Thyroid gland (tissue), 4 donors: ENCODE data around the gene IQSEC2. TPM values are rescaled to one million over a fixed set of nuclear protein-coding genes. Genes with fewer than 3 reads are reported as not detected.
A peak's percentile ranks its signal among the peaks of the same experiment; 100 is the strongest.

Experiments used
- DNase-seq, 2 donors: peaks; one replicate each; pipeline ENCODE4 v3.0.0-alpha.2; 2019
- H3K27ac ChIP-seq, 3 donors: fragments of 200-600 bp; sonication (generic); 1 replicate in 2 of 3; 2 replicates in 1 of 3; pipeline ENCODE4 v1.5.1; 2016 to 2019; ENCODE audit warnings: mild to moderate bottlenecking in 1 of 3, moderate library complexity in 1 of 3
- H3K27me3 ChIP-seq: fragments of 200-600 bp; sonication (generic); one replicate; pipeline ENCODE4 v1.5.1; 2019
- H3K36me3 ChIP-seq, 2 donors: fragments of 200-600 bp; sonication (generic); one replicate each; pipeline ENCODE4 v1.5.1; 2016 to 2019
- H3K4me1 ChIP-seq, 2 donors: fragments of 200-600 bp; sonication (generic); one replicate each; pipeline ENCODE4 v1.5.1; 2017 to 2019
- H3K4me3 ChIP-seq, 3 donors: fragments of 200-600 bp; sonication (generic); replicated peaks in 1 of 3; 1 replicate in 2 of 3; 2 replicates in 1 of 3; pipeline ENCODE4 v1.5.1; 2016; ENCODE audit warnings: mild to moderate bottlenecking in 1 of 3
- H3K9me3 ChIP-seq: fragments of 200-600 bp; sonication (generic); one replicate; pipeline ENCODE4 v1.5.1; 2017
- CTCF ChIP-seq, 6 experiments: fragments of 200-600 bp in 3 of 6; fragments of 450-650 bp in 3 of 6; sonication (generic) in 3 of 6; IDR thresholded peaks; one replicate each; pipeline ENCODE4 v1.5.1; 2016 to 2019; ENCODE audit warnings: antibody characterized with exemption in 6 of 6, mild to moderate bottlenecking in 2 of 6, inconsistent platforms in 1 of 6, moderate library complexity in 1 of 6
- POLR2A ChIP-seq, 2 donors: fragments of 450-650 bp; IDR thresholded peaks; one replicate each; pipeline ENCODE4 v1.6.1; 2017; ENCODE audit warnings: antibody characterized with exemption in 2 of 2, mild to moderate bottlenecking in 2 of 2, moderate library complexity in 1 of 2
- WGBS, 2 donors: methylation state at CpG; one replicate each; pipeline ENCODE4 v1.1.5; 2017; 5-methylcytosine and 5-hydroxymethylcytosine counted together
- intact Hi-C: fragments of 100-400 bp; cut with DNase I; formaldehyde crosslinking; loops from one replicate; pipeline ENCODE4 v1.15.1; 2023
- total RNA-seq, 4 donors: library from RNA; depleted of rRNA; stranded (reverse); fragments of >200 nt; gene quantifications; one replicate each; pipeline ENCODE4 v1.2.3, GENCODE V29; 2016

The IQSEC2 gene
- total RNA-seq, 4 donors from 2014 or later: 14.1 to 23.7 (median 17.2) TPM

DNA sequence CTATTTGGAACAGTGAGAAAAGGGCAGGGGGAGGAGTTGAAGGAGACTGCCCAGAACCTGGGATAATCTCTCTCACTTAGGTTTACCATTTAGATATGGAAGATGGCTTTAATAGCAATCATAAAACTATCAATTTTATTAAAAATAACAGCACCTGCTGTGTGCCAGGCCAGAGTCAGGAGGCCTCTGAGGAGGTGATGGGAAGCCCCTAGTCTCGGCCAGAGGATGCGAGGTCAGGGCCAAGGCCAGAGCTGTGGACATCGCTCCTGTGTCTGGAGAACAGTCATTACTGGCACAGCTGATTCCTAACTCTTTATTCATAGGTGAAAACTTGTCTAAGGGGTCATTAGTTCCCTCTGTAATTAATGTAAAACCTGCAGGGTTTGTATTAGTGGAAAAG lies 4.2 kb upstream of the IQSEC2 start:
- peaks cover 6 to 23% of the 10 kb centered on the region in 2 donors for H3K4me1 ChIP-seq
- intact Hi-C loops: no loop called here
- no peak overlapping the region for H3K4me3 ChIP-seq
- no peak for DNase-seq
- no peak overlapping the region for H3K27ac ChIP-seq
- 91 to 96% methylated on average over 3 of the region's 3 CpGs for WGBS, 2 donors
- TF ChIP-seq POLR2A (IDR thresholded peaks at IDR 0.05): no peak
- no peak for TF ChIP-seq CTCF (IDR thresholded peaks at IDR 0.05)
- H3K9me3 ChIP-seq: no peaks in the 10 kb centered on the region
- no peaks in the 10 kb centered on the region for H3K36me3 ChIP-seq
- no peaks in the 10 kb centered on the region for H3K27me3 ChIP-seq

DNA sequence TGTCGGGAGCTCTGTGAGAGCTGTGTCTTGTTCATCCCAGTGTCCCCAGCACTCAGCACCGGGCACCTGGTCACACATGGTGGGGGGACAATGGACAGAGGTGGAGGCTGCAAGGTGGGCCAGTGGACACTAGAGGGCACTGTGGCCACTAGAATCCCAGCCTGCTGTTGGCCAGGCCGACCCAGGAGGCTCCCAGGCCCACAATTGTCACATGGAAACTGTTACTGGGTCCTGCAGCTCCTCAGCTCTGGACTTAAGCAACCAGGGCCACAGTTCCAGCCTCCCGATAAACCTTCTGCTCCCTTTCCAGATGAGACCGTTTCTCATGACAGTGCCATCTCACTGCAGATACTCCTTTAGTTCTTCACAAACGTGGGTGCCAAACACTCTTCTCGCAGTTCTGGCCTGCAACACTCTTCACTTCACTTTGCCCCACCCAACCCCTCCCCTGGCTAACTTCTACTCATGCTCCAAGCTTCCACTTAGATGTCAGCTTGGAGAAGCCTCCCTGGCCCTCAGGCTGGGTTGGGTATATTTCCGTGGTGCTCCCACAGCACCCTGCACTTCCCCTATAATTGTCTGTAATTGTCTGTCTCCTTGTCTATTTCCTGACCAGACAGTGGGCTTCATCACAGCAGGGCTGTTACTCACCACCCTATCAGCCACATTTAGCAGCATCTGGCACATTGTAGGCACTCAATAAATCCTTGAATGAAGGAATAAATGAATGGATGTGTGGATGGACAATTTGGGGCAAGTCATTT lies 3.5 kb upstream of the IQSEC2 start:
- peak; percentile 48 to 53 for DNase-seq
- Histone ChIP-seq H3K4me3 (no peak overlapping the region), H3K27ac (no peak overlapping the region), H3K27me3 (no peaks in the 10 kb centered on the region), H3K36me3 (no peaks in the 10 kb centered on the region), H3K4me1 (peaks cover 12 to 30% of the 10 kb centered on the region in 2 donors), H3K9me3 (no peaks in the 10 kb centered on the region)
- peak; percentile 29 to 81 (median 59) for TF ChIP-seq CTCF (IDR thresholded peaks at IDR 0.05)
- no peak for TF ChIP-seq POLR2A (IDR thresholded peaks at IDR 0.05)
- 29 to 39% methylated on average over 7 of the region's 8 CpGs for WGBS, 2 donors
- intact Hi-C loops: no loop called here

GRCh38 chrX:53283567-53283966 lies 2.2 kb upstream of the IQSEC2 start:
- no peak for DNase-seq
- H3K27ac ChIP-seq: no peak overlapping the region
- H3K9me3 ChIP-seq: no peaks in the 10 kb centered on the region
- no peak overlapping the region for H3K4me3 ChIP-seq
- TF ChIP-seq POLR2A (IDR thresholded peaks at IDR 0.05) (no peak), CTCF (IDR thresholded peaks at IDR 0.05) (no peak)
- H3K4me1 ChIP-seq: peaks cover 12 to 35% of the 10 kb centered on the region in 2 donors
- intact Hi-C loops: no loop called here
- H3K36me3 ChIP-seq: no peaks in the 10 kb centered on the region
- H3K27me3 ChIP-seq: no peaks in the 10 kb centered on the region
- 69 to 79% methylated on average over 3 of the region's 3 CpGs for WGBS, 2 donors

DNA sequence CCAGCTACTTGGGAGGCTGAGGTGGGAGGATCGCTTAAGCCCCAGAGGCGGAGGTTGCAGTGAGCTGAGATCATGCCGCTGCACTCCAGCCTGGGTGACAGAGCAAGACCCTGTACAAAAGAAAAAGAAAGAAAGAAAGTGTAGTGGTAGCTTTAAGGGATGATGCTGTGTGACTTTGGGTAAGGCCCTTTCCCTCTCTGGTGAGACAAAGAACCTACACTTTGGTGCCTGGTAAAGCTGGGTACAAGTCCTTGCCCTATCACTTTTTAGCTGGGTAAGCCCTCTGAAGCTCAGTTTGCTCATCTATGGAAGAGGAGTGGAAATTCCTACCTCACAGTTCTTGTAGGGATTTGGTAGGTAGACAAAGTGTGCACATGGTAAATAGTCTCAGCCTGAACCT lies 1.7 kb upstream of the IQSEC2 start:
- Histone ChIP-seq H3K4me3 (no peak overlapping the region), H3K9me3 (no peaks in the 10 kb centered on the region), H3K36me3 (no peaks in the 10 kb centered on the region), H3K27me3 (no peaks in the 10 kb centered on the region), H3K4me1 (peaks cover 12 to 35% of the 10 kb centered on the region in 2 donors), H3K27ac (no peak overlapping the region)
- no peak for TF ChIP-seq CTCF (IDR thresholded peaks at IDR 0.05)
- no peak for TF ChIP-seq POLR2A (IDR thresholded peaks at IDR 0.05)
- intact Hi-C loops: no loop called here
- WGBS, 2 donors: 97 to 100% methylated on average over 3 of the region's 3 CpGs
- no peak for DNase-seq

- Histone ChIP-seq H3K4me3 (no peak overlapping the region), H3K27me3 (no peaks in the 10 kb centered on the region), H3K36me3 (no peaks in the 10 kb centered on the region), H3K9me3 (no peaks in the 10 kb centered on the region), H3K4me1 (peaks cover 12 to 27% of the 10 kb centered on the region in 2 donors), H3K27ac (peak overlapping the region in 2 of 3 donors; percentile 6 to 41)
- no peak for TF ChIP-seq POLR2A (IDR thresholded peaks at IDR 0.05)
- TF ChIP-seq CTCF (IDR thresholded peaks at IDR 0.05): no peak
- intact Hi-C loops: no loop called here
- no peak for DNase-seq
- 64 to 74% methylated on average over 5 of the region's 5 CpGs for WGBS, 2 donors
Observed at GRCh38 chrX:53281963-53282695, 745 bp upstream of the IQSEC2 start.
